Measurements from ENCODE around the gene THSD4.
"Not testable (repeated sequence)": the region's sequence is repeated elsewhere in the genome, so short reads cannot be mapped to it uniquely, and the experiment has no call there.

THSD4 gene

DNA sequence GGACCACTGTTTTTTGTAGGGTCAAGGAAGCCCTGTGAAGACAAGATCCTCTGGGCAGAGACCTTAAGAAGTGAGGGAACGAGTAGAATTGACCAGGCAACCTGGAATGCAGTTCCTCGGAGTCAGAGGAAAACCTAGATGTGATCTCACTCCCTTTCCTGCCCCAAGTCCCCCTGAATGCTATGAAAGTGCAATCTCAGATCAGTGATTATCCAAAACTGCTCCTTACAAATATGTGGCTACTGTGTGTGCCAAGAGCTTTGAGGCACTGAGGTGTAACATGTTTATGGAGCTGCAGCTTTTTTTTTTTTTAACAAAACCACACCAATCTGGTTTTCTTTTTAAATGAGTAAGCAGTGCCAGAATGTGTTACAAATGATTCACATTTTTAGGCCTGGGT, 35.8 kb downstream of the THSD4 start:
- no peak for DNase-seq

- no peak for DNase-seq
These were observed 37.3 kb downstream of the THSD4 start for GRCh38 chr15:71152542-71152941.

DNA sequence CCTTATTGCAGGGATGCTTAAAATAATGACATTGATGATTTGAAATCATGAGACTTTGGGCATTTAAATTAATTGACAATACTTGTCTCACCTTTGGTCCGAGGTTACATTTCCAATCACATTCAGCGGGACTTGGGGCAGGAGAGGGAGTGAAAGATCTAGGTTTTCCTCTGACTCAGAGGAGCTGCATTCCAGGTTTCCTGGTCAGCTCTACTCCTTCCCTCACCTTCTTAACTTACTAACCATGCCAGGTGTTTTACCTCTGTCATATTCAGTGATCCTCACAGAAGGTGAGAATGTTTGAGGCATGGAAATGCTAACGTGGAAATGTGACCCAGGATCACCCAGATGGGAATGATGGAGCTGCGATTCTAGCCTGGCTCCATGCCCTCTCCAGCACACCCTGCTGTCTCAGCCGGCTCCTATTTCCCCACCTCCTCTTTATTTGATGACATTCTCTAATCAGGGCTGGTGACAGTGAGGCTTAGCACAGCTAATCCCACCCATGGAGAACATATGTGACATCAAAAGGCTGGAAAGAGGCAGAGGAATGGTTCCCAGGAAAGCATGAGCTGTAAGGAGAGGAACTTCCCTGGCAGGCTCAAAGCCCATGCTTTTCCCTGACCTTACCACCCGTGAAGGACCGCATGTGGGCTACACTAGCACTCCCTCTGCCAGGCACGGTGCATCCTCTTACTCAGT, 38.7 kb downstream of the THSD4 start:
- no peak for DNase-seq

DNA sequence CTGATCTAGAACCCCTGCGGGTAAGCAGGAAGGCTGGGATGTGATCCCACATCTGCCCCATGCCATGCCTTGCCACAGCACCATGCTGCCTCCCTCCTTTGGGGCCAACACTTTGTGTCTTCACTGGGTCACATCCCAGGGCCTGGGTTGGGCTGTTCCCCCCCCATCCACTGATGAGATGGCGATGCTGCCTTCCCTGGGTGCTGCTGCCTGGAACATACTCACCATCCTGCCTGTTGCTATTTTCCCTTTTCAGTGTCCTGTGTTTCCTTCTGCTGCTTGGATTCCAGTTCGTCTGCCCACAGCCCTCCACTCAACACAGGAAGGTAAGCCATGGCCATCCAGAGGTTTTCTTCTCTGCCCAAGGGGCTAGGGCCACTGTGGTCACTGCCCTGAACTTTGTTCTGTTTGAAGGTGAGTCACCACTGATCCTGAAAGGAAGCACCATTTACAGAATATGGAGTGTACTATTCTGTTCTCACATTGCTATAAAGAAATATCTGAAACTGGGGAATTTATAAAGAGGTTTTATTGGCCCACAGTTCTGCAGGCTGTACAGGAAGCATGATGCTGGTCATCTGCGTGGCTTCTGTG, 39.4 kb downstream of the THSD4 start:
- no peak for DNase-seq

DNA sequence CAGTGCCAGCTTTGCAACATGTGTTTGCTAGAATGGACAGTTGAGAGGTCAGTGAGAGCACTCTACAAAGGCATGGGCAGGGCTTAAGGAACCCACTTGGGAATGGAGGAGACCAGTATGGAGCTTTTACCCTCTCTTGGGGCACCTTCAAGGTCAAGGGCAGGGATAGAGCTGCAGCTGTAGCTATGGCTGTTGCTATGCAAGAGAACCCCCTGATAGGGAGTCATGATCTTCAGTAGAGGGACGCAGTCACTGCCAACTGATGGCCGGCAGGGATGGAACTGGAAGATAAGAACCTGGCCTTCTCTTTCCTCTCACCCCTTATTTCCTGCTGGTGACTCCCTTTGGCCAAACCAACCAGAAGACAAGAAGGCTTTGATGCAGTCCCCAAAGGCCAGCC, 40.3 kb downstream of the THSD4 start:
- no peak for DNase-seq

GRCh38 chr15:71160976-71161375, 45.7 kb downstream of the THSD4 start:
- no peak for DNase-seq

DNA sequence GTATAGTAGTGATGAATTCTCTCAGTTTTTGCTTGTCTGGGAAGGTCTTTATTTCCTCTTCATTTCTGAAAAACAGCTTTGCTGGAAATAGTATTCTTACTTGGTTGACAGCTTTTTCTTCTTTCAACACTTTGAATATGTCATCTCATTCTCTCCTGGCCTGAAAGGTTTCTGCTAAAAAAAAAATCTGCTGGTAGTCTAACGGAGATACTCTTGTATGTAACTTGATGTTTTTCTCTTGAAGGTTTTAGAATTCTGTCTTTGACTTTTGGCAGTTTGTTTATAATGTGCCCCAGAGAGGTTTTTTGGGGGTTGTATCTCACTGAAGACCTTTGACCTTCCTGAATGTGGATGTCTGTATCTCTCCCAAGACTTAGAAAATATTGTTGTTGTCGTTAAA, 47.0 kb downstream of the THSD4 start:
- no peak for DNase-seq

DNA sequence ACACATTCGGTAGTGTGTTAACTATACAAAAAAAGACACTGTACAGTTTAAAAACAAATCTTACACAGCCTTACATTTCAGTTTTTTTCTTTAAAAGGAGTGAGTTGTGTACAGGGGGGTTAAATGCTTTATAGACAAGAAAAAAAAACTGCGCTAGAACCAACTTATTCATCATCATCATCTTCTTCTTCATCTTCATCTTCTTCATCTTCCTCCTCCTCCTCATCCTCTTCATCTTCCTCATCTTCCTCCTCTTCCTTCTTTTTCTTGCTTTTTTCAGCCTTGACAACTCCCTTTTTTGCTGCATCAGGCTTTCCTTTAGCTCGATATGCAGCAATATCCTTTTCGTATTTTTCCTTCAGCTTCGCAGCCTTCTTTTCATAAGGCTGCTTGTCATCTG, 49.3 kb downstream of the THSD4 start:
- DNase-seq, result not testable (repeated sequence)

DNA sequence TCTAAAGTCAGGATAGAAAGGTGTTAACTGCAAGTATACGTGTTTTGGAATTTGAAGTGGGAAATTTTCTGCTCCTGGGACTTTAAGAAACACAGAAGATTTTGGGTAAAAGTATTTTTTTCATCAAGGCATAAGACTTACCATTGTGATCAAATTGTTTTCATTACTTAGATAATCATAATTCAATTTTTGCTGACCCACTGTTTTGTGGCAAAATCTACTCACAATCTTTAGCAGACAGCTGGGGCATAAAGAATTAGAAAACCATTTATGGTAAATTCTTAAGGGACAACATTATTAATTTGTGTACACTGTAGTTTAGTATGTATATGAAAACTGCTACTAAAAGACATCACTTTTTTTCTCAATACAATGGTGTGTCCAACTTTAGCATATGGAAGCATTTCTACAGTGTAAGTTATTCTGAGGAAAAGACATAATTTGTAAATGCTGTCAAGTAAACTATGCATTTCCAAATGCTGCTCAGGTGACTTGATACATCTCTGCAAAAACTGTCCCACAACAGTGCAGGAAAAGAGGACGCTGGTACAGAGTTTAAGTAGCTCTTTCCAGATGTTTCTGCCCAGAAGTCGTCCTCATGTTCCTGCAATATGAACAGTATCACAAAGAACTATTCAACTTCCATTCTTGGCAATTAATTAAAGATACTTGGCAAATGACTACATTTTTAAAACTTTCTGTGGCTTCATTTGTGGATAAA, 52.3 kb downstream of the THSD4 start:
- DNase-seq, result no peak

GRCh38 chr15:71168166-71168834, 53.0 kb downstream of the THSD4 start:
- DNase-seq, result no peak

DNA sequence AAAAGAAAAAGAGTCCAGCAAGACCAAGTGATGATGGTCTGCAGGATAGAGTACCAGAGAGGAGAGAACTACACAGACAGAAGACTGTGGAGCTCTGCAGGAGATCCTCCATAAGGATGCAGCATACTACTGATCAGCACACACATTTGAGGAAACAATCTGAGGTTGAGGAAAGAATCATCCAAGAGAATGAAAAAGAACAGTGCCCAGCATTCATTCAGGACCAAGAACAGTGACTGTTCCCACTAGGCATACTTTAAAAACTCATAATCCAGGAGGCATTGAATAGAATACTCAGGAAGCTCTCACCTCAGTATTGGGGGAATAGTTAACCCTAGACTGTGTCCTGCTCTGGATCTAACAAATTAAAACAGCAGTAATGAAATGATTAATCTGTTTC, 54.9 kb downstream of the THSD4 start:
- DNase-seq, result no peak

DNA sequence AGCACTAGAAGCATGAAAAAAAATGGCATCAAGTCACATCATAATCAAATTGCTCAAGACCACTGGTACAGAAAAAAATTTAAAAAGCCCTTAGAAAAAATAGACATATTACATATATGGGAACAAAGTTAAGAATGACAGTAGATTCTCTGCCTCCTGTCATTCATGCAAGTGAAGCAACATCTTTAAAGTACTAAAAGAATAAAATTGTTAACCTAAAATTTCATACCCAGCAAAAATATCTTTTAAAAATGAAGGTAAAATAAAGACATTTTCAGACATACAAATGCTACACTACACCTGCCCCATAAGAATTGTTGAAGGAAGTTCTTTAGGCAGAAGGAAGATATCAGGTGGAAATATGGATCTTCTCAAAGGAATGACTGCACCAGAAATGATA, 55.9 kb downstream of the THSD4 start:
- no peak for DNase-seq

DNA sequence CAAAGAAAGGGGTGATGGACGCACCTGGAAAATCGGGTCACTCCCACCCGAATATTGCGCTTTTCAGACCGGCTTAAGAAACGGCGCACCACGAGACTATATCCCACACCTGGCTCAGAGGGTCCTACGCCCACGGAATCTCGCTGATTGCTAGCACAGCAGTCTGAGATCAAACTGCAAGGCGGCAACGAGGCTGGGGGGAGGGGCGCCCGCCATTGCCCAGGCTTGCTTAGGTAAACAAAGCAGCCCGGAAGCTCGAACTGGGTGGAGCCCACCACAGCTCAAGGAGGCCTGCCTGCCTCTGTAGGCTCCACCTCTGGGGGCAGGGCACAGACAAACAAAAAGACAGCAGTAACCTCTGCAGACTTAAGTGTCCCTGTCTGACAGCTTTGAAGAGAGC, 59.1 kb downstream of the THSD4 start:
- DNase-seq, result not testable (repeated sequence)

GRCh38 chr15:71180986-71181853, 65.9 kb downstream of the THSD4 start:
- no peak for DNase-seq

GRCh38 chr15:71182522-71182921, 67.3 kb downstream of the THSD4 start:
- DNase-seq, result no peak

- DNase-seq, result no peak
These were observed 67.8 kb downstream of the THSD4 start for GRCh38 chr15:71183063-71183462.

- DNase-seq, result no peak
These were observed 70.4 kb downstream of the THSD4 start for GRCh38 chr15:71185706-71186105.

DNA sequence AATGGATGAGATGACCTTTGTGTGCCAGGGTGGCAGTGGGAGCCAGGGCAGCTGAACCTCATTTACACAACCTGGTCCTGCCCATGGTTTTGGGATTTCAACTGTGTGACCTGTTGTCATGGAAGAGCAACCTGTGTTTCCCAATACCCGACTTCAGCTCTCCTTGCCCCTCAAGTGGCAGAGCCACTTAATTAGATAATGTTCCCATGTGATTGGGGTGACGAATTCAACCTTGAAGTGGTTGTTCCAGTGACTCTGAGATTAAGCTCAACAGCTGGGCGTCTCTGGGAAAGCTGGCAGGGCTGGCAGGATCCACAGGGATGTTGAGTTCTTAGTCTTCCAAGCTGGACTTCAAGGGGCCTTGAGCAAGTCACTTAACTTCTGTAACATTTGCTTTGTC, 71.0 kb downstream of the THSD4 start:
- DNase-seq, result no peak

- no peak for DNase-seq
These were observed 71.8 kb downstream of the THSD4 start for GRCh38 chr15:71187078-71187477.

GRCh38 chr15:71187526-71187925, 72.3 kb downstream of the THSD4 start:
- DNase-seq, result no peak

- DNase-seq, result no peak
These were observed 74.4 kb downstream of the THSD4 start for GRCh38 chr15:71189718-71190117.

DNA sequence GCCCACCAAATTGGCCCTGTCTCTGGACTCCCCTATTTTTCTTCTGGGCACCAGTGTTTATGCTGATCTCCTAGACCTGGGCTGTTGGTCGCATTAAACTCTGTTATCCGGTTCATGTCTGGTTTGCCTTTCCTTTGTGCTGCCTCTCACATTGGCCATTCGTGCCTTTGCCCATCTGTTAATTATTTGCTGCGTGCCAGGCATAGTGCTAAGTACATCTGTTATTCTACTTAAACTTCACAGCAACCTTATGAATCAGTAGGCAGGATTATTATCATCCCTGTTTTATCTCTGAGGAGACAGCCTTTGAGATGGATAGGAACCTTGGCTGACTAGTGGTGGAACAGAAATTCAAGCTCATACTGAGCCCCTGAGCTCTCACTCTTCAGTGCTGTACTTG, 76.0 kb downstream of the THSD4 start:
- DNase-seq, result no peak

- no peak for DNase-seq
These were observed 77.5 kb downstream of the THSD4 start for GRCh38 chr15:71192816-71193215.
